Measurements from ENCODE around the gene GNB3.

DNA sequence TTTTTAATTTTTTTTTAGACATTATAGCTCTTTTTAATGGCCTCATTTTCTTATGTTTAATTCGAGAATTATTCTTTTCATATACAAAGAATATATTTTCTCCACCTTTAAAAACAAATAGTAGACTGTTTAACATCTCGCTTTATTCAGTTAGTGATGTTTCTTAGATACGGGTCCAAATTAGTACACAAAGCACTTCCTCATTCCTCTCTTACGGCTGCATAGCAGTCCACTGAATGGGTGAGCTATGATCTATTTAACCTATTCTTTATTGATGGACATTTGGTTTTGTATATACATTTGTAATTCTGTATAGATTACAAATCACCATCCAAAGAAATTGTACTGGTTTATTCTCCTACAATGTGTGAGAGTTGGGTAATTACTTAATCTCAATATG lies 27.4 kb upstream of the GNB3 start:
- TF ChIP-seq PYGO2 (tag; IDR thresholded peaks at IDR 0.05) (no peak), RAD21 (CRISPR knock-in tag; conservative IDR thresholded peaks at IDR 0.05 in 1 of 2, IDR thresholded peaks at IDR 0.05 in 1 of 2) (no peak), ETV6 (IDR thresholded peaks at IDR 0.05; ENCODE audit: borderline replicate concordance in 1 of 2, low read depth in 2 of 2, low read length in 1 of 2) (no peak), ETV6 (CRISPR knock-in tag; IDR thresholded peaks at IDR 0.05; ENCODE audit: borderline replicate concordance) (no peak), FOXJ3 (CRISPR knock-in tag; IDR thresholded peaks at IDR 0.05) (no peak), MBD2 (IDR thresholded peaks at IDR 0.05; ENCODE audit: borderline replicate concordance, low read depth) (no peak), RBM15 (IDR thresholded peaks at IDR 0.05; ENCODE audit: insufficient read depth, low read length) (no peak), RFX5 (IDR thresholded peaks at IDR 0.05; ENCODE audit: low read depth, low read length) (no peak), HNRNPK (IDR thresholded peaks at IDR 0.05; ENCODE audit: low read depth, low read length, poor library complexity, severe bottlenecking) (no peak), ZBTB7A (IDR thresholded peaks at IDR 0.05; ENCODE audit: borderline replicate concordance, control insufficient read depth, low read depth, low read length) (no peak)
- TF ChIP-seq, protein P1, sequence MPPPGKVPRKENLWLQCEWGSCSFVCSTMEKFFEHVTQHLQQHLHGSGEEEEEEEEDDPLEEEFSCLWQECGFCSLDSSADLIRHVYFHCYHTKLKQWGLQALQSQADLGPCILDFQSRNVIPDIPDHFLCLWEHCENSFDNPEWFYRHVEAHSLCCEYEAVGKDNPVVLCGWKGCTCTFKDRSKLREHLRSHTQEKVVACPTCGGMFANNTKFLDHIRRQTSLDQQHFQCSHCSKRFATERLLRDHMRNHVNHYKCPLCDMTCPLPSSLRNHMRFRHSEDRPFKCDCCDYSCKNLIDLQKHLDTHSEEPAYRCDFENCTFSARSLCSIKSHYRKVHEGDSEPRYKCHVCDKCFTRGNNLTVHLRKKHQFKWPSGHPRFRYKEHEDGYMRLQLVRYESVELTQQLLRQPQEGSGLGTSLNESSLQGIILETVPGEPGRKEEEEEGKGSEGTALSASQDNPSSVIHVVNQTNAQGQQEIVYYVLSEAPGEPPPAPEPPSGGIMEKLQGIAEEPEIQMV (tag; conservative IDR thresholded peaks at IDR 0.05; ENCODE audit: low read depth): no peak
- TF ChIP-seq, protein P2, sequence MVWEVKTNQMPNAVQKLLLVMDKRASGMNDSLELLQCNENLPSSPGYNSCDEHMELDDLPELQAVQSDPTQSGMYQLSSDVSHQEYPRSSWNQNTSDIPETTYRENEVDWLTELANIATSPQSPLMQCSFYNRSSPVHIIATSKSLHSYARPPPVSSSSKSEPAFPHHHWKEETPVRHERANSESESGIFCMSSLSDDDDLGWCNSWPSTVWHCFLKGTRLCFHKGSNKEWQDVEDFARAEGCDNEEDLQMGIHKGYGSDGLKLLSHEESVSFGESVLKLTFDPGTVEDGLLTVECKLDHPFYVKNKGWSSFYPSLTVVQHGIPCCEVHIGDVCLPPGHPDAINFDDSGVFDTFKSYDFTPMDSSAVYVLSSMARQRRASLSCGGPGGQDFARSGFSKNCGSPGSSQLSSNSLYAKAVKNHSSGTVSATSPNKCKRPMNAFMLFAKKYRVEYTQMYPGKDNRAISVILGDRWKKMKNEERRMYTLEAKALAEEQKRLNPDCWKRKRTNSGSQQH (CRISPR knock-in tag; IDR thresholded peaks at IDR 0.05): no peak
- TF ChIP-seq, protein P3, sequence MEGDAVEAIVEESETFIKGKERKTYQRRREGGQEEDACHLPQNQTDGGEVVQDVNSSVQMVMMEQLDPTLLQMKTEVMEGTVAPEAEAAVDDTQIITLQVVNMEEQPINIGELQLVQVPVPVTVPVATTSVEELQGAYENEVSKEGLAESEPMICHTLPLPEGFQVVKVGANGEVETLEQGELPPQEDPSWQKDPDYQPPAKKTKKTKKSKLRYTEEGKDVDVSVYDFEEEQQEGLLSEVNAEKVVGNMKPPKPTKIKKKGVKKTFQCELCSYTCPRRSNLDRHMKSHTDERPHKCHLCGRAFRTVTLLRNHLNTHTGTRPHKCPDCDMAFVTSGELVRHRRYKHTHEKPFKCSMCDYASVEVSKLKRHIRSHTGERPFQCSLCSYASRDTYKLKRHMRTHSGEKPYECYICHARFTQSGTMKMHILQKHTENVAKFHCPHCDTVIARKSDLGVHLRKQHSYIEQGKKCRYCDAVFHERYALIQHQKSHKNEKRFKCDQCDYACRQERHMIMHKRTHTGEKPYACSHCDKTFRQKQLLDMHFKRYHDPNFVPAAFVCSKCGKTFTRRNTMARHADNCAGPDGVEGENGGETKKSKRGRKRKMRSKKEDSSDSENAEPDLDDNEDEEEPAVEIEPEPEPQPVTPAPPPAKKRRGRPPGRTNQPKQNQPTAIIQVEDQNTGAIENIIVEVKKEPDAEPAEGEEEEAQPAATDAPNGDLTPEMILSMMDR (IDR thresholded peaks at IDR 0.05 in 2 of 3, conservative IDR thresholded peaks at IDR 0.05 in 1 of 3; ENCODE audit: insufficient read depth in 2 of 3, low read depth in 1 of 3, low read length in 3 of 3): no peak

Data from K562 (cell line).